ENCODE results near the gene DOCK4.

The DOCK4 gene

GRCh38 chr7:111755383-111755782 is 450.8 kb downstream of the DOCK4 start:
- H3K9me3 ChIP-seq (ENCODE audit: control insufficient read depth, insufficient read depth, low read length), result no peaks in the 10 kb centered on the region
- H3K4me1 ChIP-seq (ENCODE audit: insufficient read depth, low read length), result peaks cover 9% of the 10 kb centered on the region; the same call in 1 of the 2 replicates
- H3K36me3 ChIP-seq (ENCODE audit: insufficient read depth, low read length), result no peaks in the 10 kb centered on the region
- H3K9ac ChIP-seq (ENCODE audit: low read depth, low read length), result no peak overlapping the region

- no peaks in the 10 kb centered on the region for H3K9me3 ChIP-seq (ENCODE audit: control insufficient read depth, insufficient read depth, low read length)
- peaks cover 9% of the 10 kb centered on the region; the same call in 1 of the 2 replicates for H3K4me1 ChIP-seq (ENCODE audit: insufficient read depth, low read length)
- H3K9ac ChIP-seq (ENCODE audit: low read depth, low read length), result no peak overlapping the region
- H3K36me3 ChIP-seq (ENCODE audit: insufficient read depth, low read length), result no peaks in the 10 kb centered on the region
Observed at GRCh38 chr7:111753968-111754367, 452.2 kb downstream of the DOCK4 start.

GRCh38 chr7:111752022-111752582 is 454.1 kb downstream of the DOCK4 start:
- no peaks in the 10 kb centered on the region for H3K36me3 ChIP-seq (ENCODE audit: insufficient read depth, low read length)
- H3K9me3 ChIP-seq (ENCODE audit: control insufficient read depth, insufficient read depth, low read length), result no peaks in the 10 kb centered on the region
- H3K4me1 ChIP-seq (ENCODE audit: insufficient read depth, low read length), result peaks cover under 1% of the 10 kb centered on the region; the same call in 1 of the 2 replicates
- no peak overlapping the region for H3K9ac ChIP-seq (ENCODE audit: low read depth, low read length)

GRCh38 chr7:111750878-111751277 is 455.3 kb downstream of the DOCK4 start:
- no peaks in the 10 kb centered on the region for H3K9me3 ChIP-seq (ENCODE audit: control insufficient read depth, insufficient read depth, low read length)
- no peaks in the 10 kb centered on the region for H3K4me1 ChIP-seq (ENCODE audit: insufficient read depth, low read length)
- no peaks in the 10 kb centered on the region for H3K36me3 ChIP-seq (ENCODE audit: insufficient read depth, low read length)
- no peak overlapping the region for H3K9ac ChIP-seq (ENCODE audit: low read depth, low read length)

GRCh38 chr7:111750228-111750627 is 456.0 kb downstream of the DOCK4 start:
- Histone ChIP-seq H3K36me3 (ENCODE audit: insufficient read depth, low read length) (no peaks in the 10 kb centered on the region), H3K4me1 (ENCODE audit: insufficient read depth, low read length) (no peaks in the 10 kb centered on the region), H3K9ac (ENCODE audit: low read depth, low read length) (no peak overlapping the region), H3K9me3 (ENCODE audit: control insufficient read depth, insufficient read depth, low read length) (no peaks in the 10 kb centered on the region)

- no peaks in the 10 kb centered on the region for H3K9me3 ChIP-seq (ENCODE audit: control insufficient read depth, insufficient read depth, low read length)
- H3K9ac ChIP-seq (ENCODE audit: low read depth, low read length), result no peak overlapping the region
- H3K4me1 ChIP-seq (ENCODE audit: insufficient read depth, low read length), result no peaks in the 10 kb centered on the region
- H3K36me3 ChIP-seq (ENCODE audit: insufficient read depth, low read length), result no peaks in the 10 kb centered on the region
Observed at GRCh38 chr7:111749625-111750024, 456.6 kb downstream of the DOCK4 start.

- Histone ChIP-seq H3K9me3 (ENCODE audit: control insufficient read depth, insufficient read depth, low read length) (no peaks in the 10 kb centered on the region), H3K4me1 (ENCODE audit: insufficient read depth, low read length) (no peaks in the 10 kb centered on the region), H3K36me3 (ENCODE audit: insufficient read depth, low read length) (no peaks in the 10 kb centered on the region), H3K9ac (ENCODE audit: low read depth, low read length) (no peak overlapping the region)
Observed at GRCh38 chr7:111747718-111748117, 458.5 kb downstream of the DOCK4 start.

- Histone ChIP-seq H3K9ac (ENCODE audit: low read depth, low read length) (no peak overlapping the region), H3K36me3 (ENCODE audit: insufficient read depth, low read length) (no peaks in the 10 kb centered on the region), H3K9me3 (ENCODE audit: control insufficient read depth, insufficient read depth, low read length) (no peaks in the 10 kb centered on the region), H3K4me1 (ENCODE audit: insufficient read depth, low read length) (no peaks in the 10 kb centered on the region)
Observed at GRCh38 chr7:111746950-111747349, 459.2 kb downstream of the DOCK4 start.

- Histone ChIP-seq H3K9me3 (ENCODE audit: control insufficient read depth, insufficient read depth, low read length) (no peaks in the 10 kb centered on the region), H3K9ac (ENCODE audit: low read depth, low read length) (no peak overlapping the region), H3K36me3 (ENCODE audit: insufficient read depth, low read length) (no peaks in the 10 kb centered on the region), H3K4me1 (ENCODE audit: insufficient read depth, low read length) (no peaks in the 10 kb centered on the region)
Observed at GRCh38 chr7:111744501-111745155, 461.6 kb downstream of the DOCK4 start.

- Histone ChIP-seq H3K36me3 (ENCODE audit: insufficient read depth, low read length) (no peaks in the 10 kb centered on the region), H3K9ac (ENCODE audit: low read depth, low read length) (no peak overlapping the region), H3K9me3 (ENCODE audit: control insufficient read depth, insufficient read depth, low read length) (no peaks in the 10 kb centered on the region), H3K4me1 (ENCODE audit: insufficient read depth, low read length) (no peaks in the 10 kb centered on the region)
Observed at GRCh38 chr7:111743244-111743847, 462.9 kb downstream of the DOCK4 start.

- Histone ChIP-seq H3K36me3 (ENCODE audit: insufficient read depth, low read length) (no peaks in the 10 kb centered on the region), H3K9ac (ENCODE audit: low read depth, low read length) (no peak overlapping the region), H3K9me3 (ENCODE audit: control insufficient read depth, insufficient read depth, low read length) (no peaks in the 10 kb centered on the region), H3K4me1 (ENCODE audit: insufficient read depth, low read length) (no peaks in the 10 kb centered on the region)
Observed at GRCh38 chr7:111741811-111742240, 464.4 kb downstream of the DOCK4 start.

- Histone ChIP-seq H3K9ac (ENCODE audit: low read depth, low read length) (no peak overlapping the region), H3K36me3 (ENCODE audit: insufficient read depth, low read length) (no peaks in the 10 kb centered on the region), H3K9me3 (ENCODE audit: control insufficient read depth, insufficient read depth, low read length) (no peaks in the 10 kb centered on the region), H3K4me1 (ENCODE audit: insufficient read depth, low read length) (no peaks in the 10 kb centered on the region)
Observed at GRCh38 chr7:111740942-111741341, 465.3 kb downstream of the DOCK4 start.

- Histone ChIP-seq H3K9ac (ENCODE audit: low read depth, low read length) (no peak overlapping the region), H3K36me3 (ENCODE audit: insufficient read depth, low read length) (no peaks in the 10 kb centered on the region), H3K9me3 (ENCODE audit: control insufficient read depth, insufficient read depth, low read length) (no peaks in the 10 kb centered on the region), H3K4me1 (ENCODE audit: insufficient read depth, low read length) (no peaks in the 10 kb centered on the region)
Observed at GRCh38 chr7:111736552-111736874, 469.7 kb downstream of the DOCK4 start.

- Histone ChIP-seq H3K4me1 (ENCODE audit: insufficient read depth, low read length) (no peaks in the 10 kb centered on the region), H3K36me3 (ENCODE audit: insufficient read depth, low read length) (no peaks in the 10 kb centered on the region), H3K9me3 (ENCODE audit: control insufficient read depth, insufficient read depth, low read length) (no peaks in the 10 kb centered on the region), H3K9ac (ENCODE audit: low read depth, low read length) (no peak overlapping the region)
Observed at GRCh38 chr7:111735661-111736551, 470.3 kb downstream of the DOCK4 start.

Measured in ES-I3 (cell line).